Stimulated activated effector memory CD8-positive, alpha-beta T cell treated with anti-CD3 and anti-CD28 coated beads, Interleukin-12 subunit alpha, Interleukin-12 subunit beta, amount 100 ng/mL, for 72 hours (primary cell): ENCODE data around the gene SCN3A.

Experiments used
- ATAC-seq: fragments of 150-1000 bp; cut with Tn5 transposase; 2 replicates; pipeline ENCODE4 v1.10.0; 2021
- DNase-seq, 2 donors: peaks; one replicate each; pipeline ENCODE4 v3.0.0; 2021 to 2022; ENCODE audit warnings: low spot score in 2 of 2
- H3K27ac Mint-ChIP-seq: one replicate; pipeline ENCODE4 v1.8.0; 2022; ENCODE audit warnings: mild to moderate bottlenecking, mixed read lengths
- H3K36me3 Mint-ChIP-seq: one replicate; pipeline ENCODE4 v1.8.0; 2022; ENCODE audit warnings: mild to moderate bottlenecking, mixed read lengths
- H3K4me1 Mint-ChIP-seq: one replicate; pipeline ENCODE4 v1.8.0; 2022; ENCODE audit warnings: mixed read lengths
- H3K4me3 Mint-ChIP-seq: one replicate; pipeline ENCODE4 v1.8.0; 2022; ENCODE audit warnings: mild to moderate bottlenecking, mixed read lengths
- H3K9me3 Mint-ChIP-seq: one replicate; pipeline ENCODE4 v1.8.0; 2022; ENCODE audit warnings: mixed read lengths

SCN3A gene

GRCh38 chr2:165105926-165106325 is 97.9 kb downstream of the SCN3A start:
- Mint-ChIP-seq H3K4me3 (no peak overlapping the region), H3K4me1 (no peaks in the 10 kb centered on the region), H3K36me3 (no peaks in the 10 kb centered on the region), H3K27ac (no peak overlapping the region), H3K9me3 (peaks cover 7% of the 10 kb centered on the region)
- no peak for DNase-seq
- ATAC-seq, result no peak

DNA sequence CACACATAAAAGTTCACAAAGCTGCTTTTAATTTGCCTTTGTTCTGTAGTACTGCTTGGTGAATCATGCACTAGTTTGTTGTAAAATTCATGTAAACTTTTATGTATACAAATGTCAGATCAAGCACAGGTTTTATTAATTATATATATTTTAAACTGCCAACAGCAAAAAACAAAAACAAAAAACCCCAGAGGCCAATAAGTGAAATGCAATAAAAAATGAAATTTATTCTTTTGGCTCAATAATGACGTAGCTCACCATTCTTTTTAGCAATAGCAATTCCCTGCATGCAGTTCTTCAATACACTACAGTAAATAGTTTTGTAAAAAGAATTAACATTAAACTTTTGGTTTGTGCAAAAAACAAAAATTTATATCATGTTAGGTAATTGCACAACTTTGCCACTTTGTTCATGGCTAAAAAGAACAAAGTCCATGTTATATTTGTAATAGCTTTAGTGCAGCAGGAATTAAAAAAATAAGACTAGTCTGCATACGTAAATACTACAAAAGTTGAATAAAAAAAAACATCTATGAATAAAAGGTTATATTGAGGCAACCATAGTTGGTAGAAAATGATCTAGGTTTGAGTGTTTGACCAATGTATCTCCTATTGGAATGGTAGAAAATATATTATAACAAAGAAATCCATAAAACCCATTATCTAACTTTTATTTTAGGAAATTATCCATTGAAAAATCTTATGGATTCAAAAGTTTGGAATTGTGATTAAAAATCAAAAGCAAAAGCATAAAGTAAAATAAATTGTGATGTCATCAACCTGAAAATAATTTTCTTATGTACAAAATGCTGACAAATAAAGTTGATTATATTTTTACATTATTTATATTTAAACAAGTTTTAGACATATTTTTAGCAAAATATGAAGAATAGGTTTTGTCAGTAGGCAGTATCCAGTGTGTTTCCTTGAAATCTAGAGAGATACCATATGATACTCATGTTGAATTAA is 115.6 kb downstream of the SCN3A start:
- Mint-ChIP-seq H3K4me1 (no peaks in the 10 kb centered on the region), H3K27ac (no peak overlapping the region), H3K4me3 (no peak overlapping the region), H3K9me3 (peaks cover 10% of the 10 kb centered on the region), H3K36me3 (no peaks in the 10 kb centered on the region)
- ATAC-seq, result no peak
- no peak for DNase-seq

GRCh38 chr2:165086337-165086736 is 117.5 kb downstream of the SCN3A start:
- ATAC-seq (no peak), DNase-seq (no peak)
- Mint-ChIP-seq H3K27ac (no peak overlapping the region), H3K4me1 (no peaks in the 10 kb centered on the region), H3K4me3 (no peak overlapping the region), H3K9me3 (peaks cover 19% of the 10 kb centered on the region), H3K36me3 (no peaks in the 10 kb centered on the region)

- H3K27ac Mint-ChIP-seq, result no peak overlapping the region
- no peak for ATAC-seq
These were observed 120.5 kb downstream of the SCN3A start for GRCh38 chr2:165083326-165083725.

DNA sequence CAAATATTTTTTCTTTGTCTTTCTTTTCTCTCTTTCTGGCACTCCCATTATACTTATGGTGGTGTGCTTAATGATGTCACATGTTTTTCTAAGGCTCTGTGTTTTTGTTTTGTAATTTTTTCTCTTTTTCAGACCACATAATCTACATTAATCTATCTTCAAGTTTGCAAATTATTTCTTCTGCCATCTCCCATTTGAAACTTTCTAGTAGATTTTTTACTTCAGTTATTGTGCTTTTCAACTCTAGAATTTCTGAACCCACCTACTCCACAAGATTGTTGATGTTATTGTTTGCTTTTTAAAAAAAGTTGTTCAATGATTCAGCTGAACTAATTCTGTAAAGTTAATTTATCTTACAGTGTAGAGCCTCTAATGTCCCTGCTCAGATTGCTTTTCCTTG is 121.4 kb downstream of the SCN3A start:
- Mint-ChIP-seq H3K9me3 (peaks cover 19% of the 10 kb centered on the region), H3K36me3 (no peaks in the 10 kb centered on the region), H3K27ac (no peak overlapping the region), H3K4me1 (no peaks in the 10 kb centered on the region), H3K4me3 (no peak overlapping the region)
- no peak for ATAC-seq
- DNase-seq, result no peak

More at GRCh38 chr2:165083326-165083725, 120.5 kb downstream of the SCN3A start:
- H3K9me3 Mint-ChIP-seq, result peaks cover 19% of the 10 kb centered on the region
- DNase-seq, result no peak
- H3K4me1 Mint-ChIP-seq, result no peaks in the 10 kb centered on the region
- H3K36me3 Mint-ChIP-seq, result no peaks in the 10 kb centered on the region
- no peak overlapping the region for H3K4me3 Mint-ChIP-seq

- DNase-seq, result no peak
- Mint-ChIP-seq H3K4me1 (no peaks in the 10 kb centered on the region), H3K36me3 (no peaks in the 10 kb centered on the region), H3K27ac (no peak overlapping the region), H3K9me3 (peaks cover 22% of the 10 kb centered on the region), H3K4me3 (no peak overlapping the region)
- ATAC-seq, result no peak
These were observed 122.6 kb downstream of the SCN3A start for GRCh38 chr2:165081276-165081675.

- Mint-ChIP-seq H3K4me1 (no peaks in the 10 kb centered on the region), H3K4me3 (no peak overlapping the region), H3K27ac (no peak overlapping the region), H3K36me3 (no peaks in the 10 kb centered on the region), H3K9me3 (peaks cover 18% of the 10 kb centered on the region)
- no peak for ATAC-seq
- DNase-seq, result no peak
These were observed 124.4 kb downstream of the SCN3A start for GRCh38 chr2:165079432-165079831.

DNA sequence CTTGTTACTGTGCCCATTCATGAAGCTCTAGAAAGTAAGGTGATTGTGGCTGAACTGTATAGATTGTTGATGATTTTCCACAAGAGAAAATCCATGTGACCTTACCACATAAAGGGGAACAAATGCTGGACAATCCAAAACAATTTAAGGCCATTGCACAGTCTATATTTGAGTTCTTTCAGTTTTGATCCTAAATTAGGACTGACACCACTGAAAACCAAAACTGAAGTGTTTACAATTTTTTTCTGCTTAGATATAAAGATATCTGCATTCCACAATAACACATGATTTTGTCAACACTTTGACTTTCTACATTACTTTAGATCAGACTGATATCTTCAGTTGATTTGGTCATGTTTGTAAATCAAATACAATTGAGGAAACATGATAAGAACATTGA is 124.9 kb downstream of the SCN3A start:
- DNase-seq (no peak), ATAC-seq (no peak)
- Mint-ChIP-seq H3K9me3 (peaks cover 16% of the 10 kb centered on the region), H3K36me3 (no peaks in the 10 kb centered on the region), H3K4me3 (no peak overlapping the region), H3K27ac (no peak overlapping the region), H3K4me1 (no peaks in the 10 kb centered on the region)

- peaks cover 8% of the 10 kb centered on the region for H3K9me3 Mint-ChIP-seq
- H3K4me1 Mint-ChIP-seq, result no peaks in the 10 kb centered on the region
- H3K36me3 Mint-ChIP-seq, result no peaks in the 10 kb centered on the region
- ATAC-seq (peak; percentile 26), DNase-seq (no peak)
- no peak overlapping the region for H3K27ac Mint-ChIP-seq
- H3K4me3 Mint-ChIP-seq, result no peak overlapping the region
These were observed 129.0 kb downstream of the SCN3A start for GRCh38 chr2:165074884-165075283.

- Mint-ChIP-seq H3K9me3 (peaks cover 8% of the 10 kb centered on the region), H3K4me1 (no peaks in the 10 kb centered on the region), H3K27ac (no peak overlapping the region), H3K36me3 (no peaks in the 10 kb centered on the region), H3K4me3 (no peak overlapping the region)
- peak; percentile 40 for ATAC-seq
- DNase-seq, result no peak
These were observed 129.5 kb downstream of the SCN3A start for GRCh38 chr2:165074323-165074722.

- DNase-seq (no peak), ATAC-seq (no peak)
- H3K27ac Mint-ChIP-seq, result no peak overlapping the region
These were observed 133.8 kb downstream of the SCN3A start for GRCh38 chr2:165070076-165070475.

GRCh38 chr2:165069151-165069550 is 134.7 kb downstream of the SCN3A start:
- no peaks in the 10 kb centered on the region for H3K36me3 Mint-ChIP-seq
- peaks cover 4% of the 10 kb centered on the region for H3K9me3 Mint-ChIP-seq
- ATAC-seq, result no peak
- H3K4me1 Mint-ChIP-seq, result no peaks in the 10 kb centered on the region
- H3K4me3 Mint-ChIP-seq, result no peak overlapping the region
- no peak overlapping the region for H3K27ac Mint-ChIP-seq
- DNase-seq, result no peak

More at GRCh38 chr2:165070076-165070475, 133.8 kb downstream of the SCN3A start:
- Mint-ChIP-seq H3K9me3 (peaks cover 4% of the 10 kb centered on the region), H3K4me1 (no peaks in the 10 kb centered on the region), H3K36me3 (no peaks in the 10 kb centered on the region), H3K4me3 (no peak overlapping the region)

DNA sequence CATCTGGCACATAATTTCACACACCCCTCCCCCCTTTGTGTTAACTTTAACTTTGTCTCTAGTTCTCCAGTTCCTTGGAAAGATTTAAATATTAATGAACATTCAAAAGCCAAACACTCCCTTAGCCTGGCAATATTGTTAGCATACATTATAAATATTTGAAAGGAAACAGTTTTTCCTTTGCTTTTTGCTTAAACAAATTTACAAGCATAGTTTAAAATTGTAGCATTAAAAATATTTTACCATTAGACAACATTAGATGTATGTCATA is 135.4 kb downstream of the SCN3A start:
- no peak overlapping the region for H3K27ac Mint-ChIP-seq
- H3K4me3 Mint-ChIP-seq, result no peak overlapping the region
- ATAC-seq (no peak), DNase-seq (no peak)
- H3K4me1 Mint-ChIP-seq, result no peaks in the 10 kb centered on the region
- peaks cover under 1% of the 10 kb centered on the region for H3K9me3 Mint-ChIP-seq
- no peaks in the 10 kb centered on the region for H3K36me3 Mint-ChIP-seq

- Mint-ChIP-seq H3K4me1 (no peaks in the 10 kb centered on the region), H3K9me3 (no peaks in the 10 kb centered on the region), H3K4me3 (no peak overlapping the region), H3K36me3 (no peaks in the 10 kb centered on the region), H3K27ac (no peak overlapping the region)
- DNase-seq (no peak), ATAC-seq (no peak)
These were observed 136.0 kb downstream of the SCN3A start for GRCh38 chr2:165067643-165068486.

- peaks cover 4% of the 10 kb centered on the region for H3K9me3 Mint-ChIP-seq
- no peak overlapping the region for H3K27ac Mint-ChIP-seq
- ATAC-seq, result no peak
- no peak for DNase-seq
- no peaks in the 10 kb centered on the region for H3K4me1 Mint-ChIP-seq
- no peaks in the 10 kb centered on the region for H3K36me3 Mint-ChIP-seq
- no peak overlapping the region for H3K4me3 Mint-ChIP-seq
These were observed 139.1 kb downstream of the SCN3A start for GRCh38 chr2:165064743-165065142.

- no peak for DNase-seq
- no peaks in the 10 kb centered on the region for H3K4me1 Mint-ChIP-seq
- ATAC-seq, result no peak
- H3K36me3 Mint-ChIP-seq, result no peaks in the 10 kb centered on the region
- H3K4me3 Mint-ChIP-seq, result no peak overlapping the region
- H3K27ac Mint-ChIP-seq, result no peak overlapping the region
- H3K9me3 Mint-ChIP-seq, result peaks cover 4% of the 10 kb centered on the region
These were observed 143.4 kb downstream of the SCN3A start for GRCh38 chr2:165060411-165060810.
